Measurements from ENCODE around the gene OTOG. TPM values are rescaled to one million over a fixed set of nuclear protein-coding genes. Genes with fewer than 3 reads are reported as not detected.

OTOG gene
- total RNA-seq, 1 donor = not detected

DNA sequence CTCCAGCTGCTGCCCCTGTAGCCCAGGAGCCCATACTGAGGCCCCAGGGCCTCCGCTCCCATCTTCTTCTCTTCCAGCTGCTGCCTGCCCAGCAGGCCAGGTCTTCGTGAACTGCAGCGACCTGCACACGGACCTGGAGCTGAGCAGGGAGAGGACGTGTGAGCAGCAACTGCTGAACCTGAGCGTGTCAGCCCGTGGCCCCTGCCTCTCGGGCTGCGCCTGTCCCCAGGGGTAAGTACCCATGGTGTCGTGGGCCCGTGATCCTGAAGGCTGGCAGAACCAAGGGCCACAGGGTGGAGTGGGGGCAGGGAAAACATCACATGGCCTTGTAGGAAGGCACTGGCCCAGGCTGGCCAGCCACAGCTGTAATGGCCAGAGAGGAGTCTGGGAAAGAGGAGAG lies 31.2 kb downstream of the OTOG start:
- DNase-seq (ENCODE audit: low read depth in 2 of 3, low spot score in 2 of 3) = no peak

DNA sequence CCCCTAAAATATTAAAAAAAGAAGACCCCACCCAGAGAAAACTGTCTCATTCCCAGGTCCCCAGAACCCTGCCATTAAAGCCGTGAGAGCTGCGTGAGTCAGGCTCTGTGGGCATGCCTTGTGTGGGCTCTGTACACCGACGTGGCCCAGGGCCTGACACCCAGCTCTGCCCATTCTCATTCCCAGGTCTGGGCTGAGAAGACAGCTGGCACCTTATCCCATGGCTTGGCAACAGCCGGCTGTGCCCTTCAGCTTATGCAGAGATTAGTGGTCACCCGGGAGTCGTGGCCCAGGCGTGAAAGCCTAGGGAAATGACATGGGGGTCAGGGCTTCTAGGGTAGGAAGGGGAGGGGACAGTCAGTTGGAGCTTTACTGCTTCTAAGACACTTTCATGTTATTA lies 31.9 kb downstream of the OTOG start:
- DNase-seq (ENCODE audit: low read depth in 2 of 3, low spot score in 2 of 3) = no peak

DNA sequence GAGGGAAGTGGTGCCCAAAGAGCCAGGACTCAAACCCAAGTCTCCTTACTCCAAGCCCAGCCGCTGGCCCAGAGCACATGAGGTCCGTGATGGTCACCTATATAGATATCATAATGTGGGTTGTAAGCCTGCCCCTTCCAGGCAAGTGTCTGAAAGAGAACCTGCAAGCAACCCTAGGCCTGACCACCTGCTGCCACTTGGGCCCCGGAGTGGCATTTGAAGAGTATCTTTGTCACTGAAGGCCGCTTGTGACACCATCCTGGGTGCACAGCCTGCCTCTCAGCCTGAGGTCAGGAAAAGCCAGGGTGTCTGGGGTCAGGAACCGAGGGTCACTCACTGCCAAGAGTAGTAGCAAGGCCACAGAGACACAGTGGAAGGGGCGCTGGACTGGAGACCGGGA lies 32.4 kb downstream of the OTOG start:
- DNase-seq (ENCODE audit: low read depth in 2 of 3, low spot score in 2 of 3) = no peak

DNA sequence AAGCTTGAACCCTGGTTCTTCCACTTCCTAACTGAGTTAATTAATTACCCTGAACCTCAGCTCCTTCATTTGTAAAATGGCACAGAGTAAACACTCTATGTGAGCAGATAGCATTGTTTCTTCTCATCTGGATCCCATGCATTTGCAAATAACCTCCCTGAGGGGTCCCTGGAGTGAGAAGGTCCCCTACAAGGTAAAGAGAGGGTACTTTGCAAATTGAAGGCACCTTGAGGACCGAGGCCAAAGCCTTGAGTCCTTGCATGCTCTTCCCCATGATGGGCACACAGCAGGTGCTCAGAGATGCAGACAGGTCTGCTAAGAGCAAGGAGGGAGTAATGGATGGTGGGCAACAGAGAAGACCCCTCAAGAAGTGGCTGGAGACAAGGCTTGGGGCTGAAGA lies 33.2 kb downstream of the OTOG start:
- DNase-seq (ENCODE audit: low read depth in 2 of 3, low spot score in 2 of 3) = no peak

DNA sequence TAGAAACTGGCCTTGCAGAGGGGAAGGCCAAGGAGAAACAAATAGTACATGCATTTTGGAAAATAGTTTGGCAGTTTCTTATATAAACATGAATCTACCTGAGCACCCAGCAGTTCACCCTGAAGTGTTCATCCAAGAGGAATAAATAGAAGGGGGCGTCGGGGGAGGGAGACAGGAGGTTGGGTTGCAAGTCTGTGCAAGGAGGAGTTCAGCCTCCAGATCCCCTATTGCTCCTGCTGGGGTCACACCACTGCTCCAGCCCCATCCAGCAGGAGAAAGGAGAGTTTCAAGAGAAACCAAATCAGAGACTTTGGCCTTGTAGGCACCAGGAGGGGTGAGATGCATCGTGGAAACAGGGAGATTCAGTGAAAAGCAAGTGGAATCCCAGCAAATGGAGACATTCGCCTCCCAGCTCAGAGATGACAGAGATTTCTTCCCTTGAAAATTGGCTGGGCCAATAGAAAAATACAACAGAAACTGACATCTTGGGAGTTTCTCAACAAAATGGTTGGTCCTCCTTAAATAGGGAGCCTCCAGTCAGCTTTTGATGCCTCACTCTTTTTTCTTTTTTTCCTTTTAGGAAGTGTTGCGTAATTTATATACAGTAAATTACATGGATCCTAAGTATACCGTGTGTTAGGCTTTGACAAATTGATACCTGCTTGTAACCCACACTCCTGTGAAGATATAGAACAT lies 34.1 kb downstream of the OTOG start:
- no peak for DNase-seq (ENCODE audit: low read depth in 2 of 3, low spot score in 2 of 3)

DNA sequence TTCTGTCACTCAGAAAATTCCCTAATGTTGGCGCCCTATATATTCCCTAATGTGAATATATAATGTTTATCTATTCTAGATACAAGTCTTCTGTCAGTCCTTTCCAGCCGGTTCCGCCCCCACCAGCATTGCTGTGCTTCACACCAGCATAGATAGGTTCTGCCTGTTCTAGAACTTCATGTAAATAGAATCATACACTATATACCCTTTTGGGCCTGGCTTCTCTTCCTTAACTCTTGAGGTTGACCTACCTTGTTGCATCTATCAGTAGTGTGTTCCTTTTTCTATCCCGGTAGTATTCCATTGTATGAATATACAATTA lies 34.6 kb downstream of the OTOG start:
- no peak for DNase-seq (ENCODE audit: low read depth in 2 of 3, low spot score in 2 of 3)

DNA sequence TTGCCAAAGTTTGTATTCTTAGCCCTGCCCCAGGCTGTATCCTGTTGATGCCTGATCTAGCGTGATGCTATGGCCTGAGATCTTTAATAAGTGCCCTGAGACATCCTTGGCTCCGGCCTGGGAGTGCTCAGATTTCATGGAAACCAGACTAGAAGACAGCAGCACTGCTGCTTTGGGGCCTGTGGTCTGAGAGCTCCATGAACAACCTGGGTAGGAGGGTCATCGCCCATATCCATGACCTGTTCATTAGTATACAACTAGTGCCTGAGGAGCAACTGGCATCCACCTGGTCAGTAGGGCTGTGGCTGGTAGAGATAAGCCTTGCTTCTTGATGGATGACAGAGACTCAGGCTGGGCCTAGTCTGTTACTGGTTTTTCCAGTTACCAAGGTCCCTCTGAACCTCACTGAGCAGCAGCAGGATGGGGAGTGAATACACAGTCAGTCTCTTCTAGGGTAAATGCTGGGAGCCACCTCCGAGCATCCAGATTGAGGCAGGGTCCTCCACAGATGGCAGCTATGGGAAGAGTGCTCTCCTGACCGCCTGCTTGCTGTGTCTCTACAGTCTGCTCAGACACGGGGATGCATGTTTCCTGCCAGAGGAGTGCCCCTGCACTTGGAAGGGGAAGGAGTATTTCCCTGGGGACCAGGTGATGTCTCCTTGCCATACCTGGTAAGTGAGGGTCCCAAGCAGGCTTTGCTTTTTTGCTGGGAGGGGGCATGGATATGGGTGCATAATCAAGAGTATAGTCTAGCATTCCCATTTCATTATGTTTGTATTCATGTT lies 39.0 kb downstream of the OTOG start:
- DNase-seq (ENCODE audit: low read depth in 2 of 3, low spot score in 2 of 3) = no peak

DNA sequence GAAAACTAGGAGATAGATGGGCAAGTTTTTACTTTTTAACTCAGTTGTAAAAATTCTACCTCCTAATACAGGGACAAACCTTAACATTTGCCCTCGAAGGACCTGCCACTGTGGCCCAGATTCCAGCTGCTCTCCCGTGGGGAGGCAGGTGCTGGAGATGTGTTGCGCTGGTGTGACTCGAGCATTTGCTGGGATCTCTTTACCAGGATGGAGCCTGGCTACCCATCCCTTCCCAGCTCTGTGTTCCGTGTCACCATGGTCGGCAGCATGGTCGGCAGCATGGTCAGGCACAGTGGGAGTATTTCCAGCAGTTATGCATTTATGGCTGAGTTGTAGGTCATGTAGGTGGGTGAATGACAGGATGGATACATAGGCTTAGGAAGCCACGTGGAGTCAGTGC lies 41.1 kb downstream of the OTOG start:
- no peak for DNase-seq (ENCODE audit: low read depth in 2 of 3, low spot score in 2 of 3)

DNA sequence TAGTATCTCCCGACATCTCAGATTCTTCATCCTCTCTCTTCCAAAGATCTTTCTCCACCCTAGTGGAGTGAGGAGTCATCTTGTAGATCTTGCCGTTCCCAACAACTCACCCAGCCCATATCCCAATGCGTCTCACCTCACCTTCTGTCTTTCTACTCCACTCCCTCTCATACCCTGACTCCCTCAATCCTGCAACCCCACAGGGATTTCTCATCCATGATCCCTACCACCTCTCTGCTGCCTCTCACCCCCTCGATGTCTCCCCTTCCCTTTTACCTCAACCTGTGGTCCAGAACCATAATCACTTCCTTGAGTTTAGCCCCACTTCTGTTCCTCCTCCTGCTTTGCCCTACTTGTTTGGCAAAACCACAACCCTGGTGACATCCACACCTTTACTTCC lies 41.7 kb downstream of the OTOG start:
- no peak for DNase-seq (ENCODE audit: low read depth in 2 of 3, low spot score in 2 of 3)

DNA sequence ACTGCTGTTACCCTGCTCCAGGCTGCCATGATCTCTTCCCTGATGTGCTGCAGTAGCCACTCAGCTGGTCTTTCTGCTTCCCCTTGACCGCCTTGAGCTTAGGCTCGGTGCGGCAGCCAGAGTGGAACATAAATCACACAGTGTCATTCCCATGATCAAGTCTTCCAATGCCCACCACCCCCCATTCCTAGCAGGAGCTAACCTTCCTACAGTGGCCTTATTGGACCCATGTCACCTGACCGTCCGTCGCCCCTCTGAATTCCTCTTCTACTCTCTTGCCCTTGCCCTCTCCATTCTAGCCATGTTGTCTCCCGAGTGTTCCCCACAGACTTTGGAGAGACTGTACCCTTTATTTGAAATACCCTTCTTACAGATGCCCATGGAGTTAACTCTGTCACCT lies 43.4 kb downstream of the OTOG start:
- no peak for DNase-seq (ENCODE audit: low read depth in 2 of 3, low spot score in 2 of 3)

DNA sequence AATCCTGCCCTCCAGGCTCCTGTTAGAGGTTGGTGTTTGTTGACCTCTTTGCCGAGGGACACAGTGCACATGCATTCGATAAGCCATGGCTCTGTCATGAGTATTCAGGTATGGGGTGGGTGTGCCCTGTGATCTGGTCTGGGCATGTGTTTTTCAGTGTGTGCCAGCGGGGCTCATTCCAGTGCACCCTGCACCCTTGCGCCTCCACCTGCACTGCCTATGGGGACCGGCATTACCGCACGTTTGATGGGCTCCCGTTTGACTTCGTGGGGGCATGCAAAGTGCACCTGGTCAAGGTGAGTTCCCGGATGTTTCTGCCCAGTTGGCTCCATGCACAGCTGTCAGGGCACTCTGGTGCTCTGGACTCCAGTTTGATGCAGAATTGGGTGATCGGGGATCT lies 44.2 kb downstream of the OTOG start:
- DNase-seq (ENCODE audit: low read depth in 2 of 3, low spot score in 2 of 3) = no peak

DNA sequence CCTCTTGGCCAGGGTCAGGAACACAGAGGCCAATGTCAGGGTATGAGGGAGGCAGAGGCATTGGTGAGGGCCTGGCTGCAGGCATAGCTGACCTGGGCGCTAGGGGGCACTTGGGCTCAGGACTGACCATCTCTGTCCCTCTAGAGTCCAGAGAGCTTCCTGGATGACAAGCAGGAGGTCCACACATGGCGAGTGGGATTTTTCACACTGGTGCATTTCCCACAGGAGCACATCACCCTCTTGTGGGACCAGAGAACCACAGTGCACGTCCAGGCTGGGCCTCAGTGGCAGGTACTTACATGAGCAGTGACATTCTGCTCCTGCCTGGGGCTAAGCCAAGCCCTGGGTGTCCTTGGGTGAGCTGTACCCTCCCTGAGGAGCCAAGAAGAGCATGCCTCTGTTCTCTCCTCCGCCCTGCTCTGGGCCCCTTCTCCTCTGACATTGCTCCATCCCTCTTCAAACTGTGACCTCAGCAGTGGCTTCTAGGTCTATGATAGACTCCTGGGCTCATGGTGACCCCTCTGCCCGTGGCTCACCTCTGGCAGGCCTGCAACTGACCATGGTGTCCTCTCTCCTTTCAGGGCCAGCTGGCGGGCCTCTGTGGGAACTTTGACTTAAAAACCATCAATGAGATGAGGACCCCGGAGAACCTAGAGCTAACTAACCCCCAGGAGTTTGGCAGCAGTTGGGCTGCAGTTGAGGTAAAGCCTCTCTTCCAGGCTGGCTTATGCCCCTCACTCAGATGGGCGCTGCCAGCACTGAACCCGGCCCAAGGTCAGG lies 46.6 kb downstream of the OTOG start:
- DNase-seq (ENCODE audit: low read depth in 2 of 3, low spot score in 2 of 3) = no peak

DNA sequence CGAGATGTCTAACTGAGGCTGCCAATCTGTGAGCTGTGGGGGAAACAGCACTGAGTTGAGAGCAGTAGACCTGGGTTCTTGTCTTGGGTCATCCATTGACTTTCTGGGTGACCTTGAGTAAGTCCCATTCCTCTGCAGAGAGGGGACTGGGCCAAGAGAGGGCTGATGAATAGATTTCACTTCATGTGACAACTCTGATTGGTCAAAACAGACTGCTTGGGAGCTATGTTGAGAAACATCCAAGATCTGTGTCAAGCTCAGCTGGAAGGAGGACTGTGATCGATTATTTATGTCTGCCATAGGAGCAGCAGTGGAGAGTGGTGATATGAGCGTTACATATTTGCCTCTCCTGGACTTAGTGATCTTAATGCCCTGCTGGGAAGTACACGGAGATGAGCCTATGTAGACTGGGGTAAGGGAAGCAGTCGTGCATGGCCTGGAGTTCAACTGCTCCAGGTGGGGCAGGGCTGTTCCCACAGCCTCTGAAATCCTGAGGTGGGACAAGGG lies 47.7 kb downstream of the OTOG start:
- no peak for DNase-seq (ENCODE audit: low read depth in 2 of 3, low spot score in 2 of 3)

DNA sequence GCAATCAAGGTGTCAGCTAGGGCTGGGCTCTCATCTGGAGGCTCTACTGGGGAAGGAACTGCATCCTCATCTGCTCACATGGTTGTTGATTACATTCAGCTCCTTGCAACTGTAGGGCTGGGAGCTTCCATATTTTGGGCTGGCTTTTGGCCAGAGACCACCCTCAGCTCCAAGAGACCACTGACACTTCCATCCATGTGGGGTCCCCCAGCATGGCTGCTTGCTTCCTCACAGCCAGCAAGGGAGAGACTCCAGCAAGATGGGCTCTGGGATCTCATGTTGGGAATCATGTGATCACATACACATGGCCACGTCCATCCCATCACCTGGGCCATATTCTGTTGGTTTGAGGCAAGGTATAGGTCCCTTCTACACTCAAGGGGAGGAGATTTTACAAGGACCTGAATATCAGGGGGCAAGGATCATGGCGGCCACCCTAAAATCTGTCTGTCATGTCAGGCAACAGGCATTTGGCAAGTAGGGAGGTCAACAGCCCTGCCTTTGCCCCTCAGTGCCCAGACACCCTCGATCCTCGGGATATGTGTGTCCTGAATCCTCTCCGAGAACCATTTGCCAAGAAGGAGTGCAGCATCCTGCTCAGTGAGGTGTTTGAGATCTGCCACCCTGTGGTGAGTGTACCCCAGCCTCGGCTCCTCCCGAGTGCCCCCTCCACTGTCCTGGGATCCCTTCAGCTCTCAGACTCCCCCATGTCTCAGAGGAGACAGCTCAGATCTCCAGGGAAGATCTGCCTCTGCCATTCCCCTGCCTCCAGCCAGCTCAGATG lies 48.7 kb downstream of the OTOG start:
- DNase-seq (ENCODE audit: low read depth in 2 of 3, low spot score in 2 of 3) = no peak

DNA sequence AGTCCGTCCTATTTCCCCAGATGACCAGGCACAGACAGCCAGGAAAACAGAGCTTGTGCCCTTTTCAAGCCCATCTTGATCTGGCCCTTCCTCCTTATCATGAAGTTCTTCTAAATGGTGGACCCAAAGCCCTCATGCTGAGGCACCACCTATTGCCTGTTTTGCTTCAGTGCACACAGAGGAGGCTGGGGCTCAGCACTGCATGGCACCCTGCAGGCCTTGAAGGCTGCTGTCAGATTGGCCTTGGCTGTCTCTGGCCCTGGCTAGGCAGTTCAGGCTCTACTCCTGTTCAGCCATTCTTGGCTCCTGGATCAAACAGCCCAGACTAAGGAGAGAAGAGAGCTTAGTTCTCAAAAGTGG lies 49.2 kb downstream of the OTOG start:
- no peak for DNase-seq (ENCODE audit: low read depth in 2 of 3, low spot score in 2 of 3)

DNA sequence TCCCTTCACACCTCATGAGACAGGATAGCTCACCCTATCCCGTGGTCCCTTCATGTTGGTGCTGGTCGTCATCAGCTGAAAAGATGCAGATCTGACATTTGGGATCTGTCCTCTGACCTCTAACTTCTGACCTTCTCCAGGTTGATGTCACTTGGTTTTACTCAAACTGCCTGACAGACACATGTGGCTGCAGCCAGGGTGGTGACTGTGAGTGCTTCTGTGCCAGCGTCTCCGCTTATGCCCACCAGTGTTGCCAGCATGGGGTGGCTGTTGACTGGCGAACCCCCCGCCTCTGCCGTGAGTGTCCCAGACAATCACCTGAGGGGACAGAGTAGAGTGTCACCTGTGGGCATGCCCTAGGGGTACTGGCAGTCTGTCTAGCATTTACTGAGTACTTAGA lies 49.7 kb downstream of the OTOG start:
- DNase-seq (ENCODE audit: low read depth in 2 of 3, low spot score in 2 of 3) = no peak

DNA sequence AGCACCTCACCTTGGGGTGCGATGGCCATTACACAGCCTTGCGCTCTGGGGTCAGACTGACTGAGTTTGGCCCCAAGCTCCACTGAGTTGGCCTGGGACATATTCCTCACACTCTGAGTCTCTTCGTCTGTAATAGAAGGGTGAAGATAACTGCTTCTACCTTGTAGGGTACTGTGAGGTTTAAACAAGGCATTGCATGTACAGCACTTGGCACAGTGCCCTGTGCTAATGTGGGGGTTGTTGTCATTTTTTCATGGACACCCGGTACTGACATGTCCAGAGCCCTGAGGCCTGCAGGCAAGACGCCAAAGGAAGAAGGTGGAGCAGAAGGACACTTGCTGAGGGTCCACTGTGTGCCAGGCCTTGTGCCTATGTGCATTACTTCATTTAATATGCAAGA lies 50.7 kb downstream of the OTOG start:
- DNase-seq (ENCODE audit: low read depth in 2 of 3, low spot score in 2 of 3) = no peak

DNA sequence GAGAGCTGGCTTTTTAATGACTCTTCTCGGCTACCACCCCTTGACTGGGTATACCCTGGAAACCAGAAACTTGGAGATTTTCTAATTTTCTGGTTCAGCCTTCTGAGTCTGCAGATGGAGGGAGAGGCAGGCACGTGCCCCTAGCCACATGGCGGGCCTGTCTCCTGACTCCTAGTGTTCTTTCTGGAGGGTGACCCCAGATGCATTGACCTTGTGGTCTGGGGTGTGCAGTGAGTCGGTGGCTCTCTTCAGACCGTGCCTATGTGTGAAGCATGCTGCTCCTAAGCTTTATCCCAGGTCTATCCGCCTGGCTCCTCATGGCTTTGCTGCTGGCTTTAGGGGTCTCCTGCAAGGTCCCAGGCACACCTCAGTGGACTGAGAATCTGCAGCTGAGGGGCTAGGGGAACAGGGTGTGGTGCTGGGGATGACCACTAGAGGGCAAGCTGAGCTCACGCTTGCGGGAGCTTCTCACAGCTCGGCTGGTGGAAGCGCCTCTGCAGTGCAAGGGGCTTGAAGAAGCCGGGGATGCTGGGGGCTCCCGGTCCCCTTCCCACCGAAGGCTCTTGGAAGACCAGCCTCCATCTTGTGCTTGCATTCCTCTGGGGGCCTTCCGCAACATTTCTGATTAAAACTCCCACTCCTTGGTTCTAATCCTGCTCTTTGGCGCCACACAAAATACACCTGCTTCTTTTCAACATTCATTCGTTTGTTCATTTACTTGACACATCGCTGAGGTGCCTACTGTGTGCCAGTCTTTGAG lies 51.8 kb downstream of the OTOG start:
- peak; percentile 26 to 62 (median 40) for DNase-seq (ENCODE audit: low read depth in 2 of 3, low spot score in 2 of 3)

DNA sequence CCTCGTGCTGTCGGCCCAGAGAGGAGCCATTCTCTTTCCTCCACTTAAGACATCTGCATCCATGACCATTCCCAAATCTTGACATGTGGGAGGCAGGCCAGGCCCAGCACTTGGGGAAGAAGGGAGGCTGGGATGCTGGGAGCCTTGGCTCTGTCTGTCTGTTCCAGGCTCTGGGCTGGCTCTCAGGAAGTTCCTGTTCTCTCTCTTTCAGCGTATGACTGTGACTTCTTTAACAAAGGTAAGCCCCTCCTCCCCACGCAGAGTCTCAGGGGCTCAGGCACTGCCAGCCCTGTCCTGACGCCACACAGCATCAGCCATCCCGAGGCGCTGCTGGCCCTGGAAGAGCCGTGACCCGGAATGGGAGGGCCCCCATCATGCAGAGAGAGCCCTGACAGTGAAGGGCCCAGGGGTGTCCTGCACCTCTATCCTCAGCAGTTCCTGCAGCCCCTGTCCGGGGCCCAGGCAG lies 52.4 kb downstream of the OTOG start:
- DNase-seq (ENCODE audit: low read depth in 2 of 3, low spot score in 2 of 3) = no peak
